AG09319 (cell line): ENCODE data around the gene TUSC1.

ENCODE experiments used
- DNase-seq: peaks from one replicate; pipeline ENCODE4 v3.0.0-alpha.2; 2010; ENCODE audit warnings: low read depth; ENCODE audit errors: extremely low read depth
- CTCF ChIP-seq: IDR thresholded peaks from 2 replicates; pipeline ENCODE4 v1.5.1; 2011; ENCODE audit warnings: low read depth, mild to moderate bottlenecking, inconsistent platforms, low read length, moderate library complexity

The TUSC1 gene

GRCh38 chr9:25678147-25678666 is at the start of gene TUSC1:
TSS of gene TUSC1 (minus strand) at chr9:25678444. CDS start at chr9:25678312, 132 bp downstream.
- TF ChIP-seq CTCF, result no peak

DNA sequence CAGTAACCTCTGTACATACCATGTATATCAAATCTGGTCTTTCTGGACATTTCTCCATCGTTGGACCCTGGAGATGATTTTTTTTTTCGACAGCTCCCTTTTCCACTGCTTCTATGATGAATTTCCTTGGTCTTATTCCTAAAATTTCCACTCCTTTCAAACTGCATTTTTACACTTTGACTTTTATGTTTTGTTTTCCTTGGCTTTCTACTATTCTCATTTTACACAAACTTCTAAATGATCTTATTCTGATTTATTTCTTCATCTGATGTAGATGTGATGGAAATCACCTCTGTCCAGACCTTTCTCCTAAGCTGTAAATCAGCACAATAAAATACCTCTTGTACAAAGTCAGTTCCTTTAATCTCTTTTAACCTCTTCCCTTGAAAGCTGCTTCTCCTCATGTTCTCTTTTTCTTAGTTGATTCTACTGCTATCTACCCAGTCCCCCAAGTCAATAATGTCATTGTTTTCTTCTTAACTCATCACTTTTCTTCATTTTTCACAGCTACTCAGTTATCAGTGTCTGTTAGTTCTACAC is 48.7 kb upstream of the TUSC1 start:
- TF ChIP-seq CTCF, result no peak
- DNase-seq, result no peak

More at GRCh38 chr9:25678147-25678666, at the start of gene TUSC1:
- DNase-seq, result no peak

GRCh38 chr9:25724424-25724823 is 46.2 kb upstream of the TUSC1 start:
- no peak for TF ChIP-seq CTCF
- DNase-seq, result no peak

- TF ChIP-seq CTCF, result peak; percentile 67
- DNase-seq, result peak; percentile 16
Observed at GRCh38 chr9:25716220-25716872, 38.1 kb upstream of the TUSC1 start.

DNA sequence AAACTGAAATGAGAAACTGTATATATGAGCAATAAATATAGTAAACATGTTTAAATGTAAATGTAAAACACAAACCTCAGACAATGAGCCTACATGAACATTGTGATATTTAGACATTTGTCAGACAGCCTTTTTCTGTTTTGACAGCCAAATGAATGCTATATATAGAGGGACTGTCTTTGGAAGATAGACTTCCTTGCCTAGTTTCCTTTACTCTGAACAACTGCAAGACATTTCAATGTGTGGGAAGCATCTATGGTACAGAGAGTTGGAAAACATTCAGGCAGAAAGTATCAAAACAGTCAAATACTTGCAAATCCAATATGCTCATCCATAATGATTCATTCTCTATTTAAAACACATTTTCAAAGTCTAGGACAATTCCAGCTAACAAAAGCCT is 31.7 kb upstream of the TUSC1 start:
- TF ChIP-seq CTCF, result no peak
- DNase-seq, result no peak

DNA sequence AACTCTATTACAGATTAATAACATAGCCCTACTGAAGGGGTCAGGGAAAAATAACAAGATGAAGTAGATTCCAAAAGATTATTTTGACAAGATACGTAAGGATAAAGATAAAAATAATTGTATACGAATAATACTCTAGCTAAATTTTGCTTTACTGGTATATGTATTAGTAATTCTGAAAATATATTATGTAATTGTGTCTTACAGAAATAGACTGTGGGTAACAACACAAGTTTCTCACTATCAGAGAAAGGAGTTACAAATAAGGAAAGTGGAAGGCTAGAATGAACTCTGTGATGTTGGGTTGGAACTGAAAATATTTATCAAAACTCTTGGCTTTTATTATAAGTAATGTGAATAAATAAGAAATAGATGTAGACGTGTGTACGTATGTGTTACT is 26.6 kb upstream of the TUSC1 start:
- TF ChIP-seq CTCF, result no peak
- no peak for DNase-seq

- DNase-seq, result no peak
- TF ChIP-seq CTCF, result no peak
Observed at GRCh38 chr9:25703701-25704357, 25.6 kb upstream of the TUSC1 start.
